K562 (cell line): Measurements from ENCODE around the gene CST1. TPM values are rescaled to one million over a fixed set of nuclear protein-coding genes. Genes with fewer than 3 reads are reported as not detected.
"Not testable (repeated sequence)": the region's sequence is repeated elsewhere in the genome, so short reads cannot be mapped to it uniquely, and the experiment has no call there.

Experiments
- ATAC-seq: fragments of 200-7000 bp; cut with Tn5 transposase; 3 replicates; pipeline ENCODE4 v1.9.1; 2020; ENCODE audit warnings: moderate library complexity
- BruUV-seq: library from RNA; stranded (reverse); fragments of 400-500 nt; replicated peaks from 2 replicates; lab custom pipeline; 2021; lab: Mats Ljungman, UMichigan
- CTCF ChIA-PET: fragments of 300-600 bp; formaldehyde crosslinking; extraction: SDS; loops from one replicate; lab custom pipeline; 2021; ENCODE audit warnings: low intra/inter-chr PET ratio; lab: Yijun Ruan, JAX
- POLR2A ChIA-PET: fragments of 300-600, 350-650 bp; sonication (Branson Sonifier 250); formaldehyde crosslinking; extraction: SDS; loops from one replicate; lab custom pipeline; 2021; ENCODE audit warnings: antibody characterized with exemption, inconsistent platforms; lab: Yijun Ruan, JAX
- DNase-seq, 4 experiments: peaks; one replicate each; pipeline versions ENCODE4 v3.0.0 to v3.0.0-alpha.2; 2011 to 2018; ENCODE audit warnings: low spot score in 3 of 4, mixed read lengths in 3 of 4; ENCODE audit errors: extremely low read depth in 1 of 4
- FAIRE-seq: peaks from 2 replicates; lab custom pipeline; 2011; peaks lifted over from hg19 to GRCh38; lab: Jason Lieb, UNC
- H2AFZ ChIP-seq: 2 replicates; pipeline ENCODE4 v1.6.0; 2011; ENCODE audit warnings: low read depth, low read length, control low read depth, inconsistent platforms
- H3K27ac ChIP-seq: fragments of 200-600 bp; 3 replicates; pipeline ENCODE4 v1.8.0; 2011; ENCODE audit warnings: low read depth, mild to moderate bottlenecking, control low read depth, inconsistent platforms, low read length, moderate library complexity, mixed read lengths; ENCODE audit errors: extremely low read depth
- H3K27me3 ChIP-seq, 2 experiments: fragments of 300-600 bp in 1 of 2; 2 replicates in 1 of 2; 3 replicates in 1 of 2; pipeline versions ENCODE4 v1.6.0 to v1.8.0; 2011; ENCODE audit warnings: inconsistent platforms in 2 of 2, low read length in 2 of 2, mild to moderate bottlenecking in 1 of 2, mixed read lengths in 1 of 2, moderate library complexity in 1 of 2; ENCODE audit not compliant: control insufficient read depth in 2 of 2, insufficient read depth in 2 of 2
- H3K36me3 ChIP-seq: fragments of 300-600 bp; 3 replicates; pipeline ENCODE4 v1.8.0; 2011; ENCODE audit warnings: mild to moderate bottlenecking, low read length, inconsistent platforms; ENCODE audit not compliant: control insufficient read depth, insufficient read depth
- H3K4me1 ChIP-seq, 2 experiments: fragments of 200-600 bp in 1 of 2; replicated peaks in 1 of 2; 2 replicates in 1 of 2; 3 replicates in 1 of 2; pipeline versions ENCODE4 v1.5.1 to v1.8.0; 2011; ENCODE audit warnings: inconsistent platforms in 2 of 2, low read length in 2 of 2, mild to moderate bottlenecking in 1 of 2, mixed read lengths in 1 of 2, moderate library complexity in 1 of 2; ENCODE audit not compliant: control insufficient read depth in 2 of 2, insufficient read depth in 2 of 2
- H3K4me2 ChIP-seq: 2 replicates; pipeline ENCODE4 v1.6.1; 2011; ENCODE audit warnings: low read length, control low read depth, inconsistent platforms, mixed read lengths; ENCODE audit not compliant: insufficient read depth
- H3K4me3 ChIP-seq: fragments of 200-600 bp; sonication (generic), shearing (Covaris generic); 2 replicates; pipeline ENCODE4 v1.5.1; 2016; ENCODE audit warnings: control low read depth, inconsistent platforms
- H3K79me2 ChIP-seq: fragments of 200-600 bp; 3 replicates; pipeline ENCODE4 v1.8.0; 2011; ENCODE audit warnings: low read length, inconsistent platforms; ENCODE audit not compliant: control insufficient read depth, insufficient read depth
- H3K9ac ChIP-seq, 2 experiments: 2 replicates each; pipeline versions ENCODE4 v1.6.0 to v1.6.1; 2011; ENCODE audit warnings: low read depth in 2 of 2, low read length in 2 of 2, control low read depth in 1 of 2, inconsistent platforms in 1 of 2, mild to moderate bottlenecking in 1 of 2, mixed read lengths in 1 of 2; ENCODE audit not compliant: insufficient read depth in 1 of 2
- H3K9me1 ChIP-seq: one replicate; pipeline ENCODE4 v1.6.0; 2011; ENCODE audit warnings: inconsistent platforms, mild to moderate bottlenecking, low read length, moderate library complexity; ENCODE audit not compliant: control insufficient read depth, insufficient read depth
- H3K9me3 ChIP-seq: replicated peaks from 2 replicates; pipeline ENCODE4 v1.5.1; 2011; ENCODE audit warnings: low read depth, low read length, inconsistent platforms; ENCODE audit not compliant: control insufficient read depth, insufficient read depth
- H4K20me1 ChIP-seq: replicated peaks from 2 replicates; pipeline ENCODE4 v1.6.1; 2011; ENCODE audit warnings: low read length, inconsistent platforms, mixed read lengths; ENCODE audit not compliant: control insufficient read depth, insufficient read depth
- KDM4B ChIP-seq, 2 experiments: fragments of 450-650 bp in 1 of 2; sonication (generic) in 1 of 2; IDR thresholded peaks; 2 replicates each; pipeline ENCODE4 v1.6.1; 2016 to 2017; ENCODE audit warnings: borderline replicate concordance in 2 of 2, antibody characterized with exemption in 1 of 2, low read depth in 1 of 2, mild to moderate bottlenecking in 1 of 2
- MED1 ChIP-seq: sonication (generic); formaldehyde crosslinking; IDR thresholded peaks from 2 replicates; pipeline ENCODE4 v1.8.1; 2023; ENCODE audit warnings: missing genetic modification reagents, borderline replicate concordance
- NR2F6 ChIP-seq: fragments of 450-650 bp; formaldehyde crosslinking; IDR thresholded peaks from 2 replicates; pipeline ENCODE4 v1.4.0; 2020; ENCODE audit warnings: mild to moderate bottlenecking
- PHF8 ChIP-seq: fragments of 200-600 bp; sonication (generic); IDR thresholded peaks from 2 replicates; pipeline ENCODE4 v1.6.1; 2012; ENCODE audit warnings: mixed run types, mild to moderate bottlenecking, inconsistent platforms, low read length, moderate library complexity, borderline replicate concordance
- RBM34 ChIP-seq: fragments of 200-400 bp; formaldehyde crosslinking; IDR thresholded peaks from 2 replicates; pipeline ENCODE4 v1.6.1; 2018; ENCODE audit warnings: low read length, borderline replicate concordance; ENCODE audit not compliant: insufficient read depth
- SMARCA4 ChIP-seq: fragments of 450-650 bp; IDR thresholded peaks from 2 replicates; pipeline ENCODE4 v1.6.1; 2016
- SMARCA5 ChIP-seq: fragments of 450-650 bp; IDR thresholded peaks from 2 replicates; pipeline ENCODE4 v1.6.1; 2016
- SNRNP70 ChIP-seq: fragments of 200-400 bp; formaldehyde crosslinking; optimal IDR thresholded peaks from 2 replicates; pipeline ENCODE3; 2017; ENCODE audit warnings: low read depth, low read length
- ZNF184 ChIP-seq: sonication (generic); formaldehyde crosslinking; IDR thresholded peaks from 2 replicates; pipeline ENCODE4 v1.5.0; 2020; ENCODE audit warnings: missing genetic modification reagents
- ZNF445 ChIP-seq: fragments of 250-450 bp; sonication (Bioruptor Pico); IDR thresholded peaks from 2 replicates; pipeline ENCODE4 v1.4.0; 2020; ENCODE audit warnings: low read depth, mild to moderate bottlenecking, moderate library complexity
- WGBS: fragments of 100-300 bp; shearing (Covaris generic); methylation state at CpG from one replicate; pipeline ENCODE4 v1.1.6; 2016; ENCODE audit warnings: low coverage, mixed read lengths; ENCODE audit not compliant: insufficient coverage; ENCODE audit errors: missing lambda C conversion rate; 5-methylcytosine and 5-hydroxymethylcytosine counted together
- in situ Hi-C: fragments of 300-500 bp; cut with MboI; formaldehyde crosslinking; loops from 4 replicates; pipeline ENCODE4 v1.15.0; 2018; ENCODE audit warnings: inconsistent platforms, mixed read lengths
- intact Hi-C: fragments of 100-400 bp; cut with micrococcal nuclease; formaldehyde crosslinking; loops from 2 replicates; pipeline ENCODE4 v1.14.2; 2022
- polyA plus RNA-seq, 8 experiments: library from polyadenylated mRNA; depleted of rRNA in 4 of 8; stranded (reverse) in 5 of 8; unstranded in 3 of 8; fragments of >200 nt; fragmentation: Nextera tagmentation in 2 of 8; fragmentation: Illumina TruSeq in 1 of 8; extraction: Ambion mirVana in 2 of 8; extraction: Trizol in 1 of 8; gene quantifications; 2 replicates each; pipeline versions ENCODE4 v1.2.1 to v1.2.3, GENCODE V29; 2011 to 2014; ENCODE audit warnings: inconsistent platforms in 1 of 8, missing spikeins in 1 of 8
- total RNA-seq, 7 experiments: library from RNA; depleted of rRNA in 6 of 7; stranded (reverse); fragments of >200 nt in 6 of 7; fragmentation: Illumina TruSeq in 2 of 7; extraction: Trizol in 2 of 7; gene quantifications; 2 replicates each; pipeline versions ENCODE4 v1.2.1 to v1.2.3, GENCODE V29; 2011 to 2021; ENCODE audit warnings: low replicate concordance in 1 of 7
- TF ChIP-seq, protein P1 (sequence below): fragments of 450-650 bp; IDR thresholded peaks from 2 replicates; pipeline ENCODE4 v1.6.1; 2018; ENCODE audit warnings: mild to moderate bottlenecking, low read depth; ENCODE audit not compliant: partially characterized antibody
- TF ChIP-seq, protein P2 (sequence below): fragments of 250-450 bp; sonication (Bioruptor Pico); IDR thresholded peaks from 2 replicates; pipeline ENCODE4 v1.5.1; 2021; ENCODE audit warnings: mild to moderate bottlenecking

The CST1 gene
- total and polyA plus RNA-seq, 9 of the 15 experiments (the other 6 are each of a cell fraction or from before 2014, with no cell fraction given): not detected

DNA sequence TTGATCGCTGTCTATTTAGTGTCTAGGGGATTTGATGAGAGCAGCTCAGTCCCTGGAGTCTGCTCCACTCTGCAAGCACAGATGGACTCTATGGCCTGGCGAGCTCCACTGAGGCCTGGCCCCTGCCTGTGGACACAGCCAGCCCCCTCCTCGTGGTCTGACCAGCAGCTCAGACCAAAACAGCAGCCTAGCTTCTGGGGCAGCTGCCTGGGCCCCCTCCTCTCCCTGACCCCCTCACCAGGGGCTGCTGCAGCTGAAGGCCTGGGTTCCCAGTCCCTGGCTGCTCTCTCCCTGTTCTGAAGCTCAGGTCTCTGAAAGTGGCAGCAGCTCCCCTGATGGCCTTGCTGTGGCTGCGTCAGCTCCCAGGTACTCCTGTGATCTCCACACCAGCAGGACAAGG is 3.6 kb downstream of the CST1 start:
- H3K27ac ChIP-seq, H3K9ac ChIP-seq, BruUV-seq, H2AFZ ChIP-seq, H3K79me2 ChIP-seq, FAIRE-seq, in situ Hi-C loops, H3K4me2 ChIP-seq, H4K20me1 ChIP-seq, H3K4me1 ChIP-seq, H3K4me3 ChIP-seq, DNase-seq, H3K27me3 ChIP-seq, H3K36me3 ChIP-seq, intact Hi-C loops, H3K9me1 ChIP-seq, ATAC-seq, H3K9me3 ChIP-seq, CTCF ChIA-PET: not testable (repeated sequence)
- POLR2A ChIA-PET: interaction anchor here (0.6 kb wide), 1 partner anchor 386 kb away, joined by 3 read pairs; no protein-coding TSS in a partner anchor
- 0% methylated on average over 3 of the region's 4 CpGs for WGBS

DNA sequence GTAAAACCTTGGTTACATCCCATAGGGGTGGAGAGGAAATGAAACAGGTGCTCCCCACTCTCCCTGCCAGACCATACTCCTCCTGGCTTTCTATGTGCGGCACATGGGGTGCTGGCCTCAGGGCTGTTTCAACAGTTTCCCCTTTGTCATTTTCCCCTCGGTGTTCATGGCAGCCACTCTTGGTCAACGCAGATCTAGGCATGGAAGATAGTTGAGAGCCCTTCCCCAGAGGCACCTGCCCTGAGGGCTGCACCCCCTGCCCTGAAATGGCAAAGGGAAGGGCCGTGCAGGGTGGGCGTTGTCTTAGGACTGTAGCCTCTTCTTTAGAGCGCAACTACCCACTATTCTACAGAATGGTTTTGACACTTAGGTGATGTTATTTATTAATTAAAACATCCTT is 4.4 kb downstream of the CST1 start:
- 0% methylated on average over 6 of the region's 6 CpGs for WGBS
- intact Hi-C loops: no loop called here
- no peak for ATAC-seq
- Histone ChIP-seq H3K27ac (no peak overlapping the region), H3K4me2 (no peak overlapping the region), H3K36me3 (no peaks in the 10 kb centered on the region), H4K20me1 (no peaks in the 10 kb centered on the region), H3K9me1 (no peaks in the 10 kb centered on the region), H3K9me3 (no peaks in the 10 kb centered on the region), H3K4me1 (no peaks in the 10 kb centered on the region), H2AFZ (no peak overlapping the region), H3K27me3 (no peaks in the 10 kb centered on the region), H3K4me3 (no peak overlapping the region), H3K9ac (no peak overlapping the region), H3K79me2 (no peaks in the 10 kb centered on the region)
- no TSS peak for BruUV-seq
- FAIRE-seq: no peak
- in situ Hi-C loops: no loop called here
- ChIA-PET POLR2A (no interaction called here), CTCF (no interaction called here)
- no peak for DNase-seq
- TF ChIP-seq SNRNP70 (no peak), RBM34 (no peak), SMARCA4 (no peak), ZNF184 (CRISPR knock-in tag) (no peak), KDM4B (IDR thresholded peaks at IDR 0.05; ENCODE audit: borderline replicate concordance in 2 of 2, low read depth in 1 of 2) (no peak), NR2F6 (CRISPR knock-in tag) (no peak), MED1 (CRISPR knock-in tag) (no peak), PHF8 (no peak), ZNF445 (CRISPR knock-in tag) (no peak), SMARCA5 (no peak)
- TF ChIP-seq, protein P1, sequence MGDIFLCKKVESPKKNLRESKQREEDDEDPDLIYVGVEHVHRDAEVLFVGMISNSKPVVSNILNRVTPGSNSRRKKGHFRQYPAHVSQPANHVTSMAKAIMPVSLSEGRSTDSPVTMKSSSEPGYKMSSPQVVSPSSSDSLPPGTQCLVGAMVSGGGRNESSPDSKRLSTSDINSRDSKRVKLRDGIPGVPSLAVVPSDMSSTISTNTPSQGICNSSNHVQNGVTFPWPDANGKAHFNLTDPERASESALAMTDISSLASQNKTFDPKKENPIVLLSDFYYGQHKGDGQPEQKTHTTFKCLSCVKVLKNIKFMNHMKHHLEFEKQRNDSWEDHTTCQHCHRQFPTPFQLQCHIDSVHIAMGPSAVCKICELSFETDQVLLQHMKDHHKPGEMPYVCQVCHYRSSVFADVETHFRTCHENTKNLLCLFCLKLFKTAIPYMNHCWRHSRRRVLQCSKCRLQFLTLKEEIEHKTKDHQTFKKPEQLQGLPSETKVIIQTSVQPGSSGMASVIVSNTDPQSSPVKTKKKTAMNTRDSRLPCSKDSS: no peak
- TF ChIP-seq, protein P2, sequence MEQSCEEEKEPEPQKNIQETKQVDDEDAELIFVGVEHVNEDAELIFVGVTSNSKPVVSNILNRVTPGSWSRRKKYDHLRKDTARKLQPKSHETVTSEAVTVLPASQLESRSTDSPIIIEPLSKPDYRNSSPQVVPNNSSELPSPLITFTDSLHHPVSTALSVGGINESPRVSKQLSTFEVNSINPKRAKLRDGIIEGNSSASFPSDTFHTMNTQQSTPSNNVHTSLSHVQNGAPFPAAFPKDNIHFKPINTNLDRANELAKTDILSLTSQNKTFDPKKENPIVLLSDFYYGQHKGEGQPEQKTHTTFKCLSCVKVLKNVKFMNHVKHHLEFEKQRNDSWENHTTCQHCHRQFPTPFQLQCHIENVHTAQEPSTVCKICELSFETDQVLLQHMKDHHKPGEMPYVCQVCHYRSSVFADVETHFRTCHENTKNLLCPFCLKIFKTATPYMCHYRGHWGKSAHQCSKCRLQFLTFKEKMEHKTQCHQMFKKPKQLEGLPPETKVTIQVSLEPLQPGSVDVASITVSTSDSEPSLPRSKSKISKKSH: no peak
